Nephron (organoid): Measurements from ENCODE around the gene NDUFA3.

Source experiments
- H3K27ac Mint-ChIP-seq, 3 experiments: 2 replicates each; pipeline ENCODE4 v1.8.0; 2020; ENCODE audit warnings: mixed read lengths in 3 of 3, mild to moderate bottlenecking in 2 of 3, moderate library complexity in 1 of 3
- H3K27me3 Mint-ChIP-seq: 2 replicates; pipeline ENCODE4 v1.8.0; 2021; ENCODE audit warnings: low read depth, mild to moderate bottlenecking, moderate library complexity, mixed read lengths
- H3K36me3 Mint-ChIP-seq: 2 replicates; pipeline ENCODE4 v1.8.0; 2020; ENCODE audit warnings: low read depth, mixed read lengths
- H3K4me1 Mint-ChIP-seq: 2 replicates; pipeline ENCODE4 v1.8.0; 2020; ENCODE audit warnings: mixed read lengths
- H3K4me3 Mint-ChIP-seq, 3 experiments: 2 replicates each; pipeline ENCODE4 v1.8.0; 2020; ENCODE audit warnings: mild to moderate bottlenecking in 3 of 3, mixed read lengths in 3 of 3, moderate library complexity in 2 of 3
- H3K9me3 Mint-ChIP-seq: 2 replicates; pipeline ENCODE4 v1.8.0; 2020; ENCODE audit warnings: mixed read lengths
- CTCF ChIP-seq, 3 experiments: fragments of 200-600 bp; sonication (generic); IDR thresholded peaks; one replicate each; pipeline ENCODE4 v1.5.0; 2021; ENCODE audit warnings: antibody characterized with exemption in 3 of 3; ENCODE audit not compliant: unreplicated experiment in 3 of 3

Gene NDUFA3

GRCh38 chr19:54125713-54126112 is 23.1 kb downstream of the NDUFA3 start:
- H3K4me3 Mint-ChIP-seq = no peak overlapping the region
- no peaks in the 10 kb centered on the region for H3K27me3 Mint-ChIP-seq
- TF ChIP-seq CTCF (IDR thresholded peaks at IDR 0.05; ENCODE audit: unreplicated experiment in 3 of 3) = no peak
- H3K9me3 Mint-ChIP-seq = no peaks in the 10 kb centered on the region
- peaks cover 18% of the 10 kb centered on the region for H3K36me3 Mint-ChIP-seq
- H3K27ac Mint-ChIP-seq = no peak overlapping the region
- H3K4me1 Mint-ChIP-seq = no peaks in the 10 kb centered on the region

DNA sequence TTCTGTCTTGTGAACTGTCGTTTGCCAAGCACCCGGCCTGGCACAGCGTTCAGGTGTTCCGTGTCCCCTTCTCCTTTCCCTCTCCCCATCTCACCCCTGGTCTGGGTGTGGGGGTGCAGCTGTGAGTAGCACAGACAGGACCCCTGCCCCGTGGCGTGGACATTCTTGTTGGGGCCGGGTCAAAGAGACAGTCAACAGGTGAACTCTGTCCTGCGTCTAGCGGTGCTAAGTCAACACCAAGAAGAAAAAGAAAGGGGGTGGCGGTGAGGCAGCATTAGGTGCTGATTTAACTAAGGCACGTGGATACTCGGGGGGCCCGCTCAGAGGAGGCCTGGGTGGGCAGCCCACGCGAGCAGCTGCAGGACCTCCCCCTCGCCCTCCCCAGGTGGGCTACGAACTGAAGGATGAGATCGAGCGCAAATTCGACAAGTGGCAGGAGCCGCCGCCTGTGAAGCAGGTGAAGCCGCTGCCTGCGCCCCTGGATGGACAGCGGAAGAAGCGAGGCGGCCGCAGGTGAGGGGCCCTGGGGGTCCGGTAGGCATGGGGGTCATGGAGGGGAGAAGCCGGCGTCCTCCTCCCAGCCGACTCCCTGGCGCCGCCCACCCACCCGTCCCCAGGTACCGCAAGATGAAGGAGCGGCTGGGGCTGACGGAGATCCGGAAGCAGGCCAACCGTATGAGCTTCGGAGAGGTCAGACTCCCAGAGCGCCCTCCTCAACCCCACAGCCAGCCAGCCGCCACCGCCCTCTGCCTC is 25.2 kb downstream of the NDUFA3 start:
- Mint-ChIP-seq H3K4me3 (no peak overlapping the region), H3K9me3 (no peaks in the 10 kb centered on the region), H3K27ac (no peak overlapping the region), H3K4me1 (no peaks in the 10 kb centered on the region), H3K36me3 (peaks cover 14% of the 10 kb centered on the region), H3K27me3 (no peaks in the 10 kb centered on the region)
- no peak for TF ChIP-seq CTCF (IDR thresholded peaks at IDR 0.05; ENCODE audit: unreplicated experiment in 3 of 3)

DNA sequence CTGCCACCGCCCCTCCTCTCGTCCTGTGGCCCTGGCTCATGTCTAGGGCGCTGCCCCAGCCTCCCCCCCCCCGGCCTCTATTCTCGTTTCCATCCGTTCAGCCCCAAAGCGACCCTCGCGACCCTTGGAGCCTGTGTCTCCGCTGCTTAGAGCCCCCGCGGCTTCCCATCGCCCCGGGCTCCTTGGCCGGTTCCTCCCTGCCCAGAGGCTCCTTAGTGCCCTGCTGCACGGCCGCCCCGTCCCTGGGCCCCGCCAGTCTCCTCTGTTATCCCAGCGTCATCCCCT is 25.7 kb downstream of the NDUFA3 start:
- H3K27me3 Mint-ChIP-seq = no peaks in the 10 kb centered on the region

GRCh38 chr19:54128796-54129616 is 26.4 kb downstream of the NDUFA3 start:
- H3K4me1 Mint-ChIP-seq = no peaks in the 10 kb centered on the region
- H3K36me3 Mint-ChIP-seq = peaks cover 9% of the 10 kb centered on the region
- no peak overlapping the region for H3K27ac Mint-ChIP-seq
- H3K4me3 Mint-ChIP-seq = no peak overlapping the region
- no peak for TF ChIP-seq CTCF (IDR thresholded peaks at IDR 0.05; ENCODE audit: unreplicated experiment in 3 of 3)
- no peaks in the 10 kb centered on the region for H3K27me3 Mint-ChIP-seq
- H3K9me3 Mint-ChIP-seq = no peaks in the 10 kb centered on the region

More for the DNA sequence above, 25.7 kb downstream of the NDUFA3 start:
- Mint-ChIP-seq H3K27ac (no peak overlapping the region), H3K4me1 (no peaks in the 10 kb centered on the region), H3K4me3 (no peak overlapping the region), H3K36me3 (peaks cover 10% of the 10 kb centered on the region), H3K9me3 (no peaks in the 10 kb centered on the region)
- no peak for TF ChIP-seq CTCF (IDR thresholded peaks at IDR 0.05; ENCODE audit: unreplicated experiment in 3 of 3)

GRCh38 chr19:54129617-54129996 is 27.0 kb downstream of the NDUFA3 start:
- H3K9me3 Mint-ChIP-seq = no peaks in the 10 kb centered on the region
- no peaks in the 10 kb centered on the region for H3K27me3 Mint-ChIP-seq
- no peak overlapping the region for H3K4me3 Mint-ChIP-seq
- peaks cover 13% of the 10 kb centered on the region for H3K36me3 Mint-ChIP-seq
- no peak for TF ChIP-seq CTCF (IDR thresholded peaks at IDR 0.05; ENCODE audit: unreplicated experiment in 3 of 3)
- H3K4me1 Mint-ChIP-seq = no peaks in the 10 kb centered on the region
- no peak overlapping the region for H3K27ac Mint-ChIP-seq
